ENCODE measurements around the gene PTPRT. TPM values are rescaled to one million over a fixed set of nuclear protein-coding genes. Genes with fewer than 3 reads are reported as not detected.

Gene PTPRT
- total and polyA plus RNA-seq, 2 of the 13 experiments (the other 11 are each of a cell fraction or from before 2014, with no cell fraction given), result under 0.01 to 0.09 TPM

- TF ChIP-seq ZNF337 (CRISPR knock-in tag; IDR thresholded peaks at IDR 0.05; ENCODE audit: borderline replicate concordance, low read depth), result no peak
- TF ChIP-seq TGIF2 (CRISPR knock-in tag; IDR thresholded peaks at IDR 0.05), result no peak
- no peak for TF ChIP-seq SRF (IDR thresholded peaks at IDR 0.05; ENCODE audit: low read depth, low read length)
- no peak for TF ChIP-seq ZNF367 (CRISPR knock-in tag; IDR thresholded peaks at IDR 0.05; ENCODE audit: borderline replicate concordance)
- no peak for TF ChIP-seq ZNF616 (CRISPR knock-in tag; IDR thresholded peaks at IDR 0.05; ENCODE audit: low read depth)
- no peak for TF ChIP-seq FOXJ3 (CRISPR knock-in tag; IDR thresholded peaks at IDR 0.05; ENCODE audit: borderline replicate concordance)
- peak; percentile 24 for TF ChIP-seq ZFP36 (IDR thresholded peaks at IDR 0.05; ENCODE audit: borderline replicate concordance, low read depth, low read length, partially characterized antibody)
- TF ChIP-seq TIGD3 (CRISPR knock-in tag; IDR thresholded peaks at IDR 0.05; ENCODE audit: borderline replicate concordance), result no peak
- no peak for TF ChIP-seq CERS6 (CRISPR knock-in tag; IDR thresholded peaks at IDR 0.05)
- TF ChIP-seq BRCA1 (CRISPR knock-in tag; IDR thresholded peaks at IDR 0.05), result 0 out of 2 replicates have a peak, but pooled peaks have one; percentile 59
- no peak for TF ChIP-seq NR1H2 (CRISPR knock-in tag; IDR thresholded peaks at IDR 0.05; ENCODE audit: borderline replicate concordance, low read depth)
- no peak for TF ChIP-seq JUN (CRISPR knock-in tag; IDR thresholded peaks at IDR 0.05)
- no peak for TF ChIP-seq ZNF121 (CRISPR knock-in tag; IDR thresholded peaks at IDR 0.05)
- TF ChIP-seq ZUFSP (CRISPR knock-in tag; IDR thresholded peaks at IDR 0.05; ENCODE audit: borderline replicate concordance), result no peak
- TF ChIP-seq ATRX (CRISPR knock-in tag; IDR thresholded peaks at IDR 0.05; ENCODE audit: borderline replicate concordance), result no peak
- no peak for TF ChIP-seq ZNF883 (CRISPR knock-in tag; IDR thresholded peaks at IDR 0.05; ENCODE audit: not compliant biosample characterization)
- TF ChIP-seq CEBPZ (IDR thresholded peaks at IDR 0.05; ENCODE audit: low read length), result no peak
These were observed 2.1 kb downstream of the PTPRT start (continued) for GRCh38 chr20:43187476-43188233.
